Endothelial cell of umbilical vein (primary cell): ENCODE results near the gene AKR1C4. TPM values are rescaled to one million over a fixed set of nuclear protein-coding genes. Genes with fewer than 3 reads are reported as not detected.

Experiments
- BruUV-seq: library from RNA; stranded (reverse); fragments of 400-500 nt; replicated peaks from 2 replicates; lab custom pipeline; 2021; lab: Mats Ljungman, UMichigan
- CTCF ChIA-PET: fragments of 300-600, 350-600 bp; sonication (Branson Sonifier 250); formaldehyde crosslinking; loops from one replicate; lab custom pipeline; 2021; ENCODE audit warnings: antibody characterized with exemption, inconsistent platforms; lab: Charles Lee
- POLR2A ChIA-PET: fragments of 300-600, 350-600 bp; sonication (Branson Sonifier 250); formaldehyde crosslinking; loops from one replicate; lab custom pipeline; 2021; ENCODE audit warnings: antibody characterized with exemption, inconsistent platforms; lab: Charles Lee
- DNase-seq: peaks from one replicate; pipeline ENCODE4 v3.0.0-alpha.2; 2011; ENCODE audit warnings: low read depth, low spot score
- FAIRE-seq: peaks from 2 replicates; lab custom pipeline; 2011; peaks lifted over from hg19 to GRCh38; lab: Jason Lieb, UNC
- H2AFZ ChIP-seq: 2 replicates; pipeline ENCODE4 v1.6.0; 2012; ENCODE audit warnings: low read depth, low read length, control low read depth, inconsistent platforms
- H3K27ac ChIP-seq: 2 replicates; pipeline ENCODE4 v1.5.1; 2011; ENCODE audit warnings: low read depth, mild to moderate bottlenecking, control low read depth, low read length, moderate library complexity; ENCODE audit not compliant: insufficient read depth
- H3K27me3 ChIP-seq, 2 experiments: 2 replicates each; pipeline versions ENCODE4 v1.6.0 to v1.6.1; 2011; ENCODE audit warnings: low read length in 2 of 2, mixed read lengths in 1 of 2; ENCODE audit not compliant: control insufficient read depth in 2 of 2, insufficient read depth in 2 of 2
- H3K36me3 ChIP-seq, 2 experiments: 2 replicates in 1 of 2; 3 replicates in 1 of 2; pipeline ENCODE4 v1.5.1; 2011; ENCODE audit warnings: low read length in 2 of 2, mild to moderate bottlenecking in 1 of 2, moderate library complexity in 1 of 2; ENCODE audit not compliant: control insufficient read depth in 2 of 2, insufficient read depth in 2 of 2; ENCODE audit errors: extremely low read depth in 1 of 2
- H3K4me1 ChIP-seq: 3 replicates; pipeline ENCODE4 v1.5.1; 2011; ENCODE audit warnings: mild to moderate bottlenecking, low read length; ENCODE audit not compliant: control insufficient read depth, insufficient read depth; ENCODE audit errors: extremely low read depth
- H3K4me2 ChIP-seq: 2 replicates; pipeline ENCODE4 v1.6.1; 2011; ENCODE audit warnings: low read length, control low read depth, mixed read lengths; ENCODE audit not compliant: insufficient read depth
- H3K4me3 ChIP-seq, 3 experiments: fragments of 200-600 bp in 1 of 3; sonication (generic), shearing (Covaris generic) in 1 of 3; replicated peaks in 1 of 3; 2 replicates each; pipeline ENCODE4 v1.5.1; 2011 to 2016; ENCODE audit warnings: control low read depth in 3 of 3, low read length in 3 of 3, mild to moderate bottlenecking in 2 of 3, inconsistent platforms in 1 of 3, low read depth in 1 of 3, moderate library complexity in 1 of 3; ENCODE audit not compliant: insufficient read depth in 1 of 3
- H3K79me2 ChIP-seq: 2 replicates; pipeline ENCODE4 v1.6.0; 2012; ENCODE audit warnings: low read length, inconsistent platforms; ENCODE audit not compliant: control insufficient read depth, insufficient read depth
- H3K9ac ChIP-seq: replicated peaks from 2 replicates; pipeline ENCODE3; 2011; ENCODE audit warnings: low read length, control low read depth; ENCODE audit not compliant: insufficient read depth; ENCODE audit errors: extremely low read depth
- H3K9me1 ChIP-seq: replicated peaks from 3 replicates; pipeline ENCODE4 v1.6.0; 2011; ENCODE audit warnings: mild to moderate bottlenecking, low read length; ENCODE audit not compliant: control insufficient read depth, insufficient read depth; ENCODE audit errors: extremely low read depth
- H3K9me3 ChIP-seq: replicated peaks from 2 replicates; pipeline ENCODE4 v1.5.1; 2012; ENCODE audit warnings: low read length, inconsistent platforms; ENCODE audit not compliant: control insufficient read depth, insufficient read depth
- H4K20me1 ChIP-seq: replicated peaks from 2 replicates; pipeline ENCODE3; 2011; ENCODE audit warnings: mild to moderate bottlenecking, low read length; ENCODE audit not compliant: control insufficient read depth, insufficient read depth; ENCODE audit errors: extremely low read depth
- EZH2 ChIP-seq: IDR thresholded peaks from 2 replicates; pipeline ENCODE4 v1.6.1; 2012; ENCODE audit warnings: borderline replicate concordance, low read depth, mild to moderate bottlenecking, moderate library complexity, low read length, inconsistent platforms; ENCODE audit not compliant: severe bottlenecking
- FOS ChIP-seq: IDR thresholded peaks from 2 replicates; pipeline ENCODE4 v1.6.1; 2011; ENCODE audit warnings: mild to moderate bottlenecking, low read length, moderate library complexity, borderline replicate concordance; ENCODE audit not compliant: insufficient read depth
- GATA2 ChIP-seq: IDR thresholded peaks from 2 replicates; pipeline ENCODE4 v1.7.0; 2011; ENCODE audit warnings: low read depth, mild to moderate bottlenecking, moderate library complexity, mixed read lengths, low read length; ENCODE audit not compliant: insufficient read length, insufficient read depth
- JUN ChIP-seq: IDR thresholded peaks from 2 replicates; pipeline ENCODE4 v1.6.1; 2011; ENCODE audit warnings: borderline replicate concordance, low read depth; ENCODE audit not compliant: insufficient read length, insufficient read depth
- MAX ChIP-seq: IDR thresholded peaks from 2 replicates; pipeline ENCODE4 v1.6.1; 2011; ENCODE audit not compliant: insufficient read depth, insufficient read length
- MYC ChIP-seq: IDR thresholded peaks from one replicate; pipeline ENCODE4 v1.6.1; 2011; ENCODE audit warnings: mild to moderate bottlenecking, low read depth, low read length
- POLR2A ChIP-seq: IDR thresholded peaks from 2 replicates; pipeline ENCODE4 v1.6.1; 2012; ENCODE audit warnings: low read depth, mild to moderate bottlenecking, control low read depth, low read length
- POLR2AphosphoS5 ChIP-seq: IDR thresholded peaks from 2 replicates; pipeline ENCODE4 v1.6.1; 2012; ENCODE audit warnings: low read depth, mild to moderate bottlenecking, control low read depth, low read length, moderate library complexity; ENCODE audit not compliant: insufficient read depth
- dilution Hi-C: fragments of 300-500 bp; cut with MboI; formaldehyde crosslinking; loops from one replicate; pipeline ENCODE4 v1.15.0; 2019; ENCODE audit warnings: low sequenced_read_pairs; ENCODE audit not compliant: extremely low pct_ligation_motif_present
- intact Hi-C: fragments of 100-400 bp; cut with micrococcal nuclease; formaldehyde crosslinking; loops from one replicate; pipeline ENCODE4 v1.10.0; 2022
- polyA plus RNA-seq, 4 experiments: library from polyadenylated mRNA; depleted of rRNA in 3 of 4; stranded (reverse) in 3 of 4; unstranded in 1 of 4; fragments of >200 nt; gene quantifications; 2 replicates each; pipeline versions ENCODE4 v1.2.1 to v1.2.3, GENCODE V29; 2011 to 2012; ENCODE audit warnings: missing spikeins in 1 of 4
- total RNA-seq: library from RNA; stranded (reverse); gene quantifications from 2 replicates; pipeline ENCODE4 v1.2.3, GENCODE V29; 2021
- TF ChIP-seq, protein P1 (sequence below), 2 donors: IDR thresholded peaks; 1 replicate in 1 of 2; 2 replicates in 1 of 2; pipeline ENCODE4 v1.5.1; 2011; ENCODE audit warnings: low read length in 2 of 2, mild to moderate bottlenecking in 2 of 2, moderate library complexity in 2 of 2, control low read depth in 1 of 2, inconsistent platforms in 1 of 2, low read depth in 1 of 2; ENCODE audit not compliant: insufficient read depth in 1 of 2; ENCODE audit errors: extremely low read depth in 1 of 2

Gene AKR1C4
- total and polyA plus RNA-seq, 2 donors (not counting 3 experiments of a cell fraction or from before 2014, with no cell fraction given), result not detected

DNA sequence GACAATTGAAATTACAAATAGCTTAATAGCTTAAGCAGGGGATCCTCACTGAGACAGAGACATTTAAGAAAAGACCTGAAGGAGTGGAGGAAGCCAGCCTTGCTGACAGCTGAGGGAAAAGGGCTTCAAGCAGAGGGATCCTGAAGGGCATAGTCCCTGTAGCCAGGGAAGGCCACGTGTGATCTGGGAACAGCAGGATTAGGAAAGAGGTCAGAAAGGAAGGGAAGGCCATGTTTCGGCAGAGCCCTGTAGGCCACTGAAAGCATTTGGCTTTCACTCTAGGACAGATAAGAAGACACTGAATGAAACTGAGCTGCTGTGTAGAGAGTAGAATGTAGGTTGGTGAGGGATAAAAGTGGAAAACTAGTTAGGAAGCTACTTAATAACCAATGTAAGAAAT, 8.3 kb upstream of the AKR1C4 start:
- H3K4me3 ChIP-seq, result no peak overlapping the region
- no peaks in the 10 kb centered on the region for H3K79me2 ChIP-seq
- H3K9ac ChIP-seq, result no peak overlapping the region
- H3K9me1 ChIP-seq, result no peaks in the 10 kb centered on the region
- H3K27me3 ChIP-seq, result no peaks in the 10 kb centered on the region
- dilution Hi-C loops (no loop called here), intact Hi-C loops (no loop called here)
- ChIA-PET POLR2A (no interaction called here), CTCF (interaction anchor here (1.1 kb wide), 1 partner anchor 338 kb away, joined by 3 read pairs; no protein-coding TSS in a partner anchor)
- no peak overlapping the region for H2AFZ ChIP-seq
- no peak for DNase-seq
- no peaks in the 10 kb centered on the region for H3K36me3 ChIP-seq
- no TSS peak for BruUV-seq
- H3K4me1 ChIP-seq, result no peaks in the 10 kb centered on the region
- no peaks in the 10 kb centered on the region for H4K20me1 ChIP-seq
- H3K9me3 ChIP-seq, result no peaks in the 10 kb centered on the region
- FAIRE-seq, result no peak
- no peak overlapping the region for H3K27ac ChIP-seq
- TF ChIP-seq, protein P1, sequence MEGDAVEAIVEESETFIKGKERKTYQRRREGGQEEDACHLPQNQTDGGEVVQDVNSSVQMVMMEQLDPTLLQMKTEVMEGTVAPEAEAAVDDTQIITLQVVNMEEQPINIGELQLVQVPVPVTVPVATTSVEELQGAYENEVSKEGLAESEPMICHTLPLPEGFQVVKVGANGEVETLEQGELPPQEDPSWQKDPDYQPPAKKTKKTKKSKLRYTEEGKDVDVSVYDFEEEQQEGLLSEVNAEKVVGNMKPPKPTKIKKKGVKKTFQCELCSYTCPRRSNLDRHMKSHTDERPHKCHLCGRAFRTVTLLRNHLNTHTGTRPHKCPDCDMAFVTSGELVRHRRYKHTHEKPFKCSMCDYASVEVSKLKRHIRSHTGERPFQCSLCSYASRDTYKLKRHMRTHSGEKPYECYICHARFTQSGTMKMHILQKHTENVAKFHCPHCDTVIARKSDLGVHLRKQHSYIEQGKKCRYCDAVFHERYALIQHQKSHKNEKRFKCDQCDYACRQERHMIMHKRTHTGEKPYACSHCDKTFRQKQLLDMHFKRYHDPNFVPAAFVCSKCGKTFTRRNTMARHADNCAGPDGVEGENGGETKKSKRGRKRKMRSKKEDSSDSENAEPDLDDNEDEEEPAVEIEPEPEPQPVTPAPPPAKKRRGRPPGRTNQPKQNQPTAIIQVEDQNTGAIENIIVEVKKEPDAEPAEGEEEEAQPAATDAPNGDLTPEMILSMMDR (IDR thresholded peaks at IDR 0.05; ENCODE audit: extremely low read depth in 1 of 2, insufficient read depth in 1 of 2, low read depth in 1 of 2, low read length in 2 of 2), result no peak
- TF ChIP-seq EZH2, result no peak
- no peak for TF ChIP-seq MAX
- TF ChIP-seq JUN, result no peak
- no peak for TF ChIP-seq GATA2
- no peak for TF ChIP-seq MYC
- TF ChIP-seq POLR2AphosphoS5, result no peak
- no peak for TF ChIP-seq POLR2A
- no peak for TF ChIP-seq FOS
- no peak overlapping the region for H3K4me2 ChIP-seq
